ENCODE results near the gene MARF1. TPM values are rescaled to one million over a fixed set of nuclear protein-coding genes. Genes with fewer than 3 reads are reported as not detected.

Gene MARF1
- total RNA-seq, 2 donors from 2014 or later = 28.0 to 33.2 TPM

DNA sequence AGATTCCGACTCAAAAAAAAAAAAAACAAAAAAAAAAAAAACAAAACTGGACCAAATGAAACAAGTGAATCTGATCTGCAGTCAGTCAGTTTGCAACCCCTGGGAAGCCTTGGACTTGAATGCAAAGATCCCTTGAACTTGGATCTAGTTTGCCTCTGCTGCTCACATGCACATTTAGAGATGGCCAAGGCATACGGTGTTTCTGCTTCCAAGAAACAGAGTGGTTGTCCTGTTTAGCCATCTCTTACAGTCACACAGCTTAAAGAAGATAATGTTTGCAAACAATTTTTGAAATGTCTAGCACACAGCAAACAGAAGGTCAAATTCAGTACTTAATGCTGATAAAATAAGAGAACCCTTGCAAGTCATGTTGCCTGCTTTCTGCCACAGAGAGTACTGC lies 11.6 kb upstream of the MARF1 start:
- H3K36me3 ChIP-seq (replicated peaks in 1 of 2; ENCODE audit: insufficient read depth in 1 of 2, low read depth in 2 of 2) = no peaks in the 10 kb centered on the region
- H3K27ac ChIP-seq = no peak overlapping the region
- intact Hi-C loops (cut with DNase I) = no loop called here
- H3K9me3 ChIP-seq = no peaks in the 10 kb centered on the region
- ATAC-seq (no peak), DNase-seq (no peak)
- H3K4me3 ChIP-seq = no peak overlapping the region
- no peaks in the 10 kb centered on the region for H3K27me3 ChIP-seq
- no peak for TF ChIP-seq POLR2A (IDR thresholded peaks at IDR 0.05)
- TF ChIP-seq, protein P1, sequence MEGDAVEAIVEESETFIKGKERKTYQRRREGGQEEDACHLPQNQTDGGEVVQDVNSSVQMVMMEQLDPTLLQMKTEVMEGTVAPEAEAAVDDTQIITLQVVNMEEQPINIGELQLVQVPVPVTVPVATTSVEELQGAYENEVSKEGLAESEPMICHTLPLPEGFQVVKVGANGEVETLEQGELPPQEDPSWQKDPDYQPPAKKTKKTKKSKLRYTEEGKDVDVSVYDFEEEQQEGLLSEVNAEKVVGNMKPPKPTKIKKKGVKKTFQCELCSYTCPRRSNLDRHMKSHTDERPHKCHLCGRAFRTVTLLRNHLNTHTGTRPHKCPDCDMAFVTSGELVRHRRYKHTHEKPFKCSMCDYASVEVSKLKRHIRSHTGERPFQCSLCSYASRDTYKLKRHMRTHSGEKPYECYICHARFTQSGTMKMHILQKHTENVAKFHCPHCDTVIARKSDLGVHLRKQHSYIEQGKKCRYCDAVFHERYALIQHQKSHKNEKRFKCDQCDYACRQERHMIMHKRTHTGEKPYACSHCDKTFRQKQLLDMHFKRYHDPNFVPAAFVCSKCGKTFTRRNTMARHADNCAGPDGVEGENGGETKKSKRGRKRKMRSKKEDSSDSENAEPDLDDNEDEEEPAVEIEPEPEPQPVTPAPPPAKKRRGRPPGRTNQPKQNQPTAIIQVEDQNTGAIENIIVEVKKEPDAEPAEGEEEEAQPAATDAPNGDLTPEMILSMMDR (IDR thresholded peaks at IDR 0.05) = no peak
- WGBS, 2 donors = 55 to 60% methylated on average over 2 of the region's 2 CpGs
- H3K4me1 ChIP-seq = peaks cover 10% of the 10 kb centered on the region

DNA sequence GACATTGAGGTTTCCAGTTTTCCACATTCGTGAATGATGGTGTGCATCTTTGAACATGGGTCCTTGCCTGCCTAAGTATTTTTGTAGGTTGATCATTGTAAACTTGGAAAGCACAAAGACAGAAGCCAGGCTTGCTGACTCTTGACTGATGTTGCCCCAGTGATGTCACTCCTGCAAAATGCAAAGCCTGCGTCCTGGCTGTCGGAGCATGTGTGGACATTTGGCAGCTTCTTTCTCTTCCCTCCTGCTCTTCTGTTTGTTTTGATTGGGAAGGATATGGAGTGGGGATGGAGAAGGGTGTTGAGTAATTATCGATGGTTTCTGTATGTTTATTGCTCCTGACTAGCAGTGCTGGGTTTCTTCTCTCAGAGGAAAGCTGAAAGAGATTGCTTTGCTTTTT lies 10.3 kb upstream of the MARF1 start:
- intact Hi-C loops (cut with DNase I) = no loop called here
- no peak overlapping the region for H3K27ac ChIP-seq
- H3K4me1 ChIP-seq = peaks cover 14% of the 10 kb centered on the region
- no peaks in the 10 kb centered on the region for H3K36me3 ChIP-seq (replicated peaks in 1 of 2; ENCODE audit: insufficient read depth in 1 of 2, low read depth in 2 of 2)
- DNase-seq (no peak), ATAC-seq (no peak)
- no peak overlapping the region for H3K4me3 ChIP-seq
- no peaks in the 10 kb centered on the region for H3K27me3 ChIP-seq
- TF ChIP-seq, protein P1 (IDR thresholded peaks at IDR 0.05) = no peak
- no peak for TF ChIP-seq POLR2A (IDR thresholded peaks at IDR 0.05)
- no peaks in the 10 kb centered on the region for H3K9me3 ChIP-seq
- WGBS, 2 donors = 39 to 50% methylated on average over 4 of the region's 4 CpGs

DNA sequence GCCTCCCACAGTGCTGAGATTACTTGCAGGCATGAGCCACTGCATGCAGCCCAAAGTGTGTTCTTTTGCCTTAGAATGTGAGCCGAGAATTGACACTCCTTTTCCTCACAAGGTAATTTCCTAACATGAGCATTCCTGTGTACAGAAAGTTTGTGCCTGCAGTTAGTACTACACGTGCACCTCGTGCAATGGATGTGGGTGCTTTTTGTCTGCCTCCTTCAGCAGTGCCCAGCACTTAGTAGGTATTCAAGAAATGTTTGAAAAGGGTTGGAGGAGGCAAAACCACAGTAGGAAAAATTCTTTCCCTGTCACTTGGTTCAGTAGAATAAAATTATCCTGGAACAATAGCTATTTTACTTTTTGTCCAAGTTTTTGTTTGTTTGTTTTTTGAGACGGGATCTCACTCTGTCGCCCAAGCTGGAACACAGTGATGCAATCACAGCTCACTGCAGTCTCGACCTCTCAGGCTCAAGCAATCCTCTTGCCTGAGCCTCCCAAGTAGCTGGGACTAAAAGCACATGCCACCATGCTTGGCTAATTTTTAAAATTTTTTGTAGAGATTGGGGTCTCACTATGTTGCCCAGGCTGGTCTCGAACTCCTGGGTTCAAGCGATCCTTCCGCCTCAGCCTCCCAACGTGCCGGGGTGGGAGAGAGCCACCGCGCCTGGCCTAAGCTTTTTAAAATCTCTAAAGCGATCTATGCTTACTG lies 9.5 kb upstream of the MARF1 start:
- DNase-seq = no peak
- TF ChIP-seq, protein P1 (IDR thresholded peaks at IDR 0.05) = no peak
- no peak for TF ChIP-seq POLR2A (IDR thresholded peaks at IDR 0.05)
- no peak overlapping the region for H3K4me3 ChIP-seq
- peaks cover 14% of the 10 kb centered on the region for H3K4me1 ChIP-seq
- intact Hi-C loops (cut with DNase I) = no loop called here
- ATAC-seq = no peak
- no peaks in the 10 kb centered on the region for H3K9me3 ChIP-seq
- H3K27ac ChIP-seq = no peak overlapping the region
- WGBS, 2 donors = 88 to 90% methylated on average over 14 of the region's 14 CpGs
- H3K36me3 ChIP-seq (replicated peaks in 1 of 2; ENCODE audit: insufficient read depth in 1 of 2, low read depth in 2 of 2) = no peaks in the 10 kb centered on the region
- H3K27me3 ChIP-seq = no peaks in the 10 kb centered on the region

DNA sequence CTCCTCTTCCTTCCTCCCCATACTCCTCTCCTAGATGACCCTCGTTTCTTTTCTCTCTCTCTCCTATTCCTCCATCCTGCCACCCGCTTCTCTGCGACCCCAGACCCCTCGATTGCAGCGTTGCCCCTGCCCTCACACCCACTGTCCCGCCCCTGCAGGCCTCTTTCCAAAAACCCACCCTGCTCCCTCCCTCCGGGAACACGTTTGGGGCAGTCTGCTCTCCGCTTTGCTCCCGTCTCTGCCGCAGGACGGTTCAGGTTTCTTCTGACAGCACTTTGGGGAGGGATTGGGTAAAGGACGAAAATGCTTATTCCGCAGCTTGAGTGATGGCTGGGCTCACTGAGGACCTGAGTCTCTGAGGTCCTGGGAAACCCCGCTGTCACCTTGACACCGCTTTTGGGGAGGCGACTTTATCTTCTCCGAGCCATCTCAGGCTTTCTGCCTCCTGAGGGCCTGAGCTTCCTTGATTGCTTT lies 7.8 kb upstream of the MARF1 start:
- no peaks in the 10 kb centered on the region for H3K36me3 ChIP-seq (replicated peaks in 1 of 2; ENCODE audit: insufficient read depth in 1 of 2, low read depth in 2 of 2)
- no peak for TF ChIP-seq POLR2A (IDR thresholded peaks at IDR 0.05)
- TF ChIP-seq, protein P1 (IDR thresholded peaks at IDR 0.05) = no peak
- DNase-seq (peak in 2 of 4 donors; percentile 8 to 22), ATAC-seq (no peak)
- H3K27ac ChIP-seq = peak overlapping the region in 3 of 4 donors; percentile 65 to 85 (median 83)
- H3K27me3 ChIP-seq = no peaks in the 10 kb centered on the region
- H3K4me1 ChIP-seq = peaks cover 14% of the 10 kb centered on the region
- intact Hi-C loops (cut with DNase I) = no loop called here
- peak overlapping the region; percentile 44 to 78 for H3K4me3 ChIP-seq
- no peaks in the 10 kb centered on the region for H3K9me3 ChIP-seq
- WGBS, 2 donors = 1 to 2% methylated on average over 18 of the region's 18 CpGs
